Bladder microvascular endothelial cell (primary cell): ENCODE data around the gene LRIT3. TPM values are rescaled to one million over a fixed set of nuclear protein-coding genes. Genes with fewer than 3 reads are reported as not detected.

Experiments used
- total RNA-seq: library from RNA; depleted of rRNA; stranded (reverse); fragments of >200 nt; gene quantifications from 2 replicates; pipeline ENCODE4 v1.2.3, GENCODE V29; 2014

The LRIT3 gene, protein sequence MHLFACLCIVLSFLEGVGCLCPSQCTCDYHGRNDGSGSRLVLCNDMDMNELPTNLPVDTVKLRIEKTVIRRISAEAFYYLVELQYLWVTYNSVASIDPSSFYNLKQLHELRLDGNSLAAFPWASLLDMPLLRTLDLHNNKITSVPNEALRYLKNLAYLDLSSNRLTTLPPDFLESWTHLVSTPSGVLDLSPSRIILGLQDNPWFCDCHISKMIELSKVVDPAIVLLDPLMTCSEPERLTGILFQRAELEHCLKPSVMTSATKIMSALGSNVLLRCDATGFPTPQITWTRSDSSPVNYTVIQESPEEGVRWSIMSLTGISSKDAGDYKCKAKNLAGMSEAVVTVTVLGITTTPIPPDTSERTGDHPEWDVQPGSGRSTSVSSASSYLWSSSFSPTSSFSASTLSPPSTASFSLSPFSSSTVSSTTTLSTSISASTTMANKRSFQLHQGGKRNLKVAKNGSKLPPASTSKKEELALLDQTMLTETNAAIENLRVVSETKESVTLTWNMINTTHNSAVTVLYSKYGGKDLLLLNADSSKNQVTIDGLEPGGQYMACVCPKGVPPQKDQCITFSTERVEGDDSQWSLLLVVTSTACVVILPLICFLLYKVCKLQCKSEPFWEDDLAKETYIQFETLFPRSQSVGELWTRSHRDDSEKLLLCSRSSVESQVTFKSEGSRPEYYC
- total RNA-seq, result 0.06 TPM in 1 of 2 replicates, not detected in the other

DNA sequence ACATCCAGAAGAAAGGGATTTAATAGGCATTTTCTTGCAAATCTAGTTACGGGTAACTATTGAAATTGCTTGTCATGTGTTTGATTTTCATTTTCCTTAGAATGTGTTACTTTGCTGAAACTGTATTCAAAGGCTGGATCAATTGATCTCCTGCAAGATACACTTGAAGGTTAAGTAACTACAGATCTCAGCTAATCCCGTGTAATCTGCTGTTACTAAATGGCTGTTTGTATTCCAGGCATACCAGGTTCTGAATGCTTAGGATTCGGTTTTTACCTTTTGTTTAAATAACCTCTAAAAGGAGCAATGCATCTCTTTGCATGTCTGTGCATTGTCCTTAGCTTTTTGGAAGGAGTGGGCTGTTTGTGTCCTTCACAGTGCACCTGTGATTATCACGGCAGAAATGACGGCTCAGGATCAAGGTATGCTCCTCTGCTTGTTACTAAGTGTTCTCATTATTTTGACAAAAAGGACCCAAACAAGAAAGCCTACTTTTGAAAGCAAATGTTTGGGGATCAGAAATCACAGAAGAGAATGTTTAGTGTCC, at the start of gene LRIT3:
LRIT3 (plus strand) TSS at position 212 of the 547 bp plus-strand sequence; CDS start at position 307, 95 bp downstream.

GRCh38 chr4:109801895-109802319, 46.0 kb upstream of the LRIT3 start, which contains the start of gene CFI:
Gene CFI, minus strand, starts transcription at chr4:109801999. Its CDS starts 28 bp downstream, at chr4:109801971.

GRCh38 chr4:109815151-109816081, 32.5 kb upstream of the LRIT3 start, which contains the start of gene GAR1:
Gene GAR1, plus strand, starts transcription at chr4:109815762. Its CDS starts 403 bp downstream, at chr4:109816165.

GRCh38 chr4:109827672-109828071, 20.2 kb upstream of the LRIT3 start, which contains the start of gene RRH:
Gene RRH, plus strand, starts transcription at chr4:109827972. Its CDS starts 56 bp downstream, at chr4:109828028.

GRCh38 chr4:109912706-109913595, 65.0 kb downstream of the LRIT3 start, which contains the start of gene EGF:
Gene EGF, plus strand, starts transcription at chr4:109912883. Its CDS starts 453 bp downstream, at chr4:109913336.

Other genes with a start within 250 kb of the LRIT3 start
- gene CASP6, start 144.7 kb upstream of the LRIT3 start, total RNA-seq, result 42.3 and 60.8 TPM in 2 replicates
- gene PLA2G12A, start 118.0 kb upstream of the LRIT3 start, total RNA-seq, result 4.0 and 52.1 TPM in 2 replicates
- gene CFI, start 46.1 kb upstream of the LRIT3 start, total RNA-seq, result 44.4 and 66.7 TPM in 2 replicates
- 2.4 and 5.9 TPM in 2 replicates for gene GAR1, start 32.3 kb upstream of the LRIT3 start, total RNA-seq
- gene RRH, start 20.1 kb upstream of the LRIT3 start, total RNA-seq, result 0.06 TPM in 1 of 2 replicates, not detected in the other
- gene EGF, start 64.8 kb downstream of the LRIT3 start, total RNA-seq, result not detected in 2 replicates